Caco-2 (cell line): ENCODE measurements around the gene ALDOA. TPM values are rescaled to one million over a fixed set of nuclear protein-coding genes. Genes with fewer than 3 reads are reported as not detected.
A peak's percentile ranks its signal among the peaks of the same experiment; 100 is the strongest.

ENCODE experiments used
- BruUV-seq: library from RNA; stranded (reverse); fragments of 400-500 nt; replicated peaks from 2 replicates; lab custom pipeline; 2021; lab: Mats Ljungman, UMichigan
- CTCF ChIA-PET: fragments of 300-600 bp; sonication (Branson Sonifier 250); formaldehyde crosslinking; loops from one replicate; lab custom pipeline; 2022; ENCODE audit warnings: antibody characterized with exemption; lab: Charles Lee
- POLR2A ChIA-PET: fragments of 300-600 bp; sonication (Branson Sonifier 250); formaldehyde crosslinking; loops from one replicate; lab custom pipeline; 2022; ENCODE audit warnings: antibody characterized with exemption; lab: Charles Lee
- DNase-seq, 2 experiments: peaks; one replicate each; pipeline versions ENCODE4 v3.0.0 to v3.0.0-alpha.2; 2020 to 2022
- H3K27me3 ChIP-seq: replicated peaks from 2 replicates; pipeline ENCODE4 v1.6.0; 2011; ENCODE audit warnings: low read length; ENCODE audit not compliant: control insufficient read depth, insufficient read depth
- H3K36me3 ChIP-seq: 2 replicates; pipeline ENCODE4 v1.5.1; 2011; ENCODE audit warnings: low read length; ENCODE audit not compliant: control insufficient read depth, insufficient read depth
- H3K4me1 ChIP-seq: fragments of 250-450 bp; sonication (Bioruptor Pico); 2 replicates; pipeline ENCODE4 v1.5.1; 2020; ENCODE audit warnings: mild to moderate bottlenecking
- H3K4me3 ChIP-seq: 2 replicates; pipeline ENCODE4 v1.5.1; 2011; ENCODE audit warnings: low read depth, mild to moderate bottlenecking, control low read depth, low read length
- H3K9me3 ChIP-seq: fragments of 250-450 bp; sonication (Bioruptor Pico); 2 replicates; pipeline ENCODE4 v1.5.1; 2020; ENCODE audit warnings: mild to moderate bottlenecking, moderate library complexity
- H3K27ac Mint-ChIP-seq: one replicate; pipeline ENCODE4 v1.8.0; 2022; ENCODE audit warnings: mixed read lengths; ENCODE audit not compliant: unreplicated experiment
- H3K27me3 Mint-ChIP-seq: one replicate; pipeline ENCODE4 v1.8.0; 2022; ENCODE audit warnings: mixed read lengths; ENCODE audit not compliant: insufficient read depth, unreplicated experiment
- H3K36me3 Mint-ChIP-seq: one replicate; pipeline ENCODE4 v1.8.0; 2022; ENCODE audit warnings: mild to moderate bottlenecking, mixed read lengths; ENCODE audit not compliant: insufficient read depth, unreplicated experiment
- H3K4me1 Mint-ChIP-seq: one replicate; pipeline ENCODE4 v1.8.0; 2022; ENCODE audit warnings: low read depth, mixed read lengths; ENCODE audit not compliant: unreplicated experiment
- H3K4me3 Mint-ChIP-seq: one replicate; pipeline ENCODE4 v1.8.0; 2022; ENCODE audit warnings: mild to moderate bottlenecking, moderate library complexity, mixed read lengths; ENCODE audit not compliant: unreplicated experiment
- H3K9me3 Mint-ChIP-seq: one replicate; pipeline ENCODE4 v1.8.0; 2022; ENCODE audit warnings: mixed read lengths; ENCODE audit not compliant: unreplicated experiment
- CTCF ChIP-seq, 2 experiments: fragments of 200-600 bp in 1 of 2; IDR thresholded peaks; 1 replicate in 1 of 2; 2 replicates in 1 of 2; pipeline versions ENCODE4 v1.5.1 to v1.8.0; 2011 to 2022; ENCODE audit warnings: antibody characterized with exemption in 1 of 2, control low read depth in 1 of 2, inconsistent platforms in 1 of 2, low read depth in 1 of 2, low read length in 1 of 2, mild to moderate bottlenecking in 1 of 2, moderate library complexity in 1 of 2; ENCODE audit not compliant: insufficient read depth in 1 of 2, severe bottlenecking in 1 of 2, unreplicated experiment in 1 of 2
- intact Hi-C: fragments of 100-400 bp; cut with micrococcal nuclease; formaldehyde crosslinking; loops from one replicate; pipeline ENCODE4 v1.10.0; 2022; ENCODE audit not compliant: unreplicated experiment
- total RNA-seq: library from RNA; stranded (reverse); gene quantifications from 2 replicates; pipeline ENCODE4 v1.2.3, GENCODE V29; 2022

Gene ALDOA
- total RNA-seq, 1 experiment from 2014 or later = 675 TPM

GRCh38 chr16:30070490-30070889 lies 4.9 kb downstream of the ALDOA start:
- Histone ChIP-seq H3K27me3 (no peaks in the 10 kb centered on the region), H3K4me1 (peaks cover 4% of the 10 kb centered on the region; the same call in 1 of the 2 replicates), H3K4me3 (no peak overlapping the region), H3K36me3 (peaks cover 15% of the 10 kb centered on the region), H3K9me3 (no peaks in the 10 kb centered on the region)
- H3K4me3 Mint-ChIP-seq = no peak overlapping the region
- H3K4me1 Mint-ChIP-seq = peaks cover 13% of the 10 kb centered on the region
- no peak overlapping the region for H3K27ac Mint-ChIP-seq
- no peaks in the 10 kb centered on the region for H3K27me3 Mint-ChIP-seq
- POLR2A ChIA-PET = interaction anchor here (0.8 kb wide), 1 partner anchor 10 kb away, joined by 3 read pairs; no protein-coding TSS in a partner anchor
- intact Hi-C loops = no loop called here
- TF ChIP-seq CTCF (IDR thresholded peaks at IDR 0.05; ENCODE audit: insufficient read depth in 1 of 2, low read depth in 1 of 2, low read length in 1 of 2, severe bottlenecking in 1 of 2, unreplicated experiment in 1 of 2) = no peak
- CTCF ChIA-PET = no interaction called here
- H3K9me3 Mint-ChIP-seq = no peaks in the 10 kb centered on the region
- peaks cover 76% of the 10 kb centered on the region for H3K36me3 Mint-ChIP-seq
- no TSS peak for BruUV-seq
- DNase-seq = no peak

GRCh38 chr16:30075503-30076275 lies 10.1 kb downstream of the ALDOA start, which contains the start of gene PPP4C:
Gene PPP4C, plus strand, starts transcription at chr16:30075994. Its CDS starts 384 bp downstream, at chr16:30076378.
- TF ChIP-seq CTCF (IDR thresholded peaks at IDR 0.05; ENCODE audit: insufficient read depth in 1 of 2, low read depth in 1 of 2, low read length in 1 of 2, severe bottlenecking in 1 of 2, unreplicated experiment in 1 of 2) = no peak
- Histone ChIP-seq H3K27me3 (no peaks in the 10 kb centered on the region), H3K9me3 (no peaks in the 10 kb centered on the region), H3K4me1 (0 out of 2 replicates have a peak, but pooled peaks cover 11% of the 10 kb centered on the region), H3K36me3 (peaks cover 11% of the 10 kb centered on the region), H3K4me3 (peak within 1 kb of the TSS; percentile 82)
- peak; percentile 85 to 89 for DNase-seq
- TSS peak; percentile 97 for BruUV-seq
- Mint-ChIP-seq H3K27ac (peak within 1 kb of the TSS; percentile 84), H3K36me3 (peaks cover 71% of the 10 kb centered on the region), H3K27me3 (no peaks in the 10 kb centered on the region), H3K4me3 (peak within 1 kb of the TSS; percentile 82), H3K9me3 (no peaks in the 10 kb centered on the region), H3K4me1 (peaks cover 12% of the 10 kb centered on the region)
- POLR2A ChIA-PET = interaction anchor here (0.9 to 1.3 kb wide), 3 partner anchors 10 to 260 kb away, joined by 5 read pairs; partner anchors contain the start of gene ALDOA
- CTCF ChIA-PET = no interaction called here
- intact Hi-C loops = no loop called here

GRCh38 chr16:30076276-30076791 lies 10.8 kb downstream of the ALDOA start:
- TSS peak; percentile 31 for BruUV-seq
- ChIA-PET POLR2A (interaction anchor here (0.9 to 1.0 kb wide), 2 partner anchors 11 to 259 kb away, joined by 5 read pairs; partner anchors contain the start of gene ALDOA), CTCF (interaction anchor here (0.5 kb wide), 1 partner anchor 259 kb away, joined by 6 read pairs; no protein-coding TSS in a partner anchor)
- peak overlapping the region; percentile 84 for H3K27ac Mint-ChIP-seq
- intact Hi-C loops = no loop called here
- TF ChIP-seq CTCF (IDR thresholded peaks at IDR 0.05; ENCODE audit: insufficient read depth in 1 of 2, low read depth in 1 of 2, low read length in 1 of 2, severe bottlenecking in 1 of 2, unreplicated experiment in 1 of 2) = no peak
- DNase-seq = no peak
- Histone ChIP-seq H3K27me3 (no peaks in the 10 kb centered on the region), H3K36me3 (peaks cover 10% of the 10 kb centered on the region), H3K9me3 (no peaks in the 10 kb centered on the region), H3K4me3 (peak overlapping the region; percentile 82), H3K4me1 (0 out of 2 replicates have a peak, but pooled peaks cover 11% of the 10 kb centered on the region)
- H3K4me1 Mint-ChIP-seq = peaks cover 12% of the 10 kb centered on the region
- peak overlapping the region; percentile 82 for H3K4me3 Mint-ChIP-seq
- H3K36me3 Mint-ChIP-seq = peaks cover 69% of the 10 kb centered on the region
- H3K9me3 Mint-ChIP-seq = no peaks in the 10 kb centered on the region
- no peaks in the 10 kb centered on the region for H3K27me3 Mint-ChIP-seq
